A204.1 (cell line): Measurements from ENCODE around the gene CCDC57.

Experiments used
- FAIRE-seq: peaks from 2 replicates; lab custom pipeline; 2012; peaks lifted over from hg19 to GRCh38; lab: Jason Lieb, UNC

Gene CCDC57

DNA sequence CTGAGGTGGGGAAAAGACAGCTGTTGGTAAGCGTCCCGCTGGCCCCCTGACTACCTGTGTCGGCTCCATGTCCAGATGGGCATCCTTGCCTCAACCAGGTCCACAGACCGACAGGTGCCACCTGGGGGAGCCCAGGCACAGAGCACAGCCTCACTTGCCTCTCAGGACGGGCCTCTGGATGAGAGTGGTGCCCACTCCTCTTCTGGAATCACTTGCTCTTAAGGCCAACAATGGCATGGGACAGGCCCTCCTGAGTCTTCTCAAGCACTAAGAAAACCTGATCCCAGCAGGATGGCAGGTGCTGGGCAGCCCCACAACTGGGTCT, 33.4 kb upstream of the CCDC57 start:
- FAIRE-seq, result no peak

DNA sequence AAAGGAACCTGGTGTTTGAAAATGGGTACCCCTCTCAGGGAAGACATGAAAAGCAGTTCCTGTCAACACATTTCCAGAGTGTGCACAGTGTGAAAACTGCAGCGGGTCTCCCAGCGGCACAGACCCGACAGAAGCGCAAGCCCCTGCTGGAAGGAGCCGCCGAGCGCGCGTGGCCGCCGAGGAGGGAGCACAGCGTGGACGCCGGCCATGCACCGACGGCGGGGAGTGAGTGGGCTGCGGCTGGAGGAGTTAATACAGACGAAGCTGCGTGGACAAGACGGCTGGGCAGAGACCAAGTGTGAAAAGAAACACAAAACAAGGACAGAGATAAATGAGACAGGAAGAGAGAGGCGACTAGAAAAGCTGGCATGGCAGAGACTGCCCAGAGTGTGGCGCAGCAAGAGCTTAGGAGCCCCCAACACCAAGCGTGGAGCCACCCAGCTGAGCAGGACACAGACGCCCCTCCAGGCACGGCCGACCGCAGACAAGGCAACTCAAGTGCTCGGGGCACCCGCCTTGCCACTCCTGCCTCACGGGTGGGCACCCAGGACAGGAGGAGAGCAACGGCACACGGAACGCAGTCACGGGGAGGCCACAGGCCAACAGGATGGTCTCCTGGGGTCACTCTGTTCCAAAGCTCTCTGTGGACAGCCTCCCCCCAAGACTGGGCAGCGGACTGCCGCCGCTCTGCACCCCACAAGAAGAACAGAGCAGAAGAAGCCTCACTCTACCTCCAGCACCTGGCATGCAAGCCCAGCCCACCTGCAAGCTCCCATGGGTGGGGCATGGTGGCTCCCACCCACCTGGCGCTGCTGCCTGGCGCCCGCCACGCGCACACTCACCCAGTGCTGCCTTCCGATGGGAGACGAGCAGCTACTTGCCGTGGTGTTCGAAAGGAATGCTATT, 32.7 kb upstream of the CCDC57 start:
- FAIRE-seq, result no peak

DNA sequence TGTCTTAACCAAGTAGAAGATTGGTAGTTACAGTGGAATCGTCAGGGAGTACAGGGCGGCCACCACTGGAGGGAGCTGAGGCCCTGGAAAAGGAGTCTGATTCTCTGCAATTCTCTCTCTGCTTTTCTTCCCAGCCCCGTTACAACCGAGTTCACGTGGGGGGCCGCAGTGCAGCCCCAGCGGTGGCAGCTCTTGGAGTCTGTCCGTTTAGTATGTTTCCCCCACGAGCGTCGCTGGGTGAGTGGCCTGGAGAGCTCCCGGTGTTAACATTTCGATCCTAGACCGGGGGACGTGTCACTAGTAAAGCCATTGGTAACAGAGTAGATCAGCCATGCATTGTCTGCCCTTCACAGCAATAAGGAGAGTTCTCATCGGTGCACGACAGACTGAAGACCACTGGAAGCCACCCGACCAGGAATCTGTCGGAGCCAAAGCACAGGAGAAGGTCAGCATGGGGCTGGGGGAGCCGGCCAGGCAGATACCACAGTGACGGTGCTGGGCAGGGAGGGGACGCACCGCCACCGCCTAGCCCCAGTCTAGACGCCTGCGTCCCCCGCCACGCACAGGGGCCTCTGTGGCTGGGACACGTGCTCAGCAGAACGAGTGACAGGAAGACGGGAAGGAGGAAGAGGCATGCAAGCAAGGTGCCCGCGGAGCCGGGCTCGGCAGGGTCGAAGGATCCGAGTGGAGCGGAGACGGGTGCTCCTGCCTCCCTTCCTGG, 31.9 kb upstream of the CCDC57 start:
- no peak for FAIRE-seq

DNA sequence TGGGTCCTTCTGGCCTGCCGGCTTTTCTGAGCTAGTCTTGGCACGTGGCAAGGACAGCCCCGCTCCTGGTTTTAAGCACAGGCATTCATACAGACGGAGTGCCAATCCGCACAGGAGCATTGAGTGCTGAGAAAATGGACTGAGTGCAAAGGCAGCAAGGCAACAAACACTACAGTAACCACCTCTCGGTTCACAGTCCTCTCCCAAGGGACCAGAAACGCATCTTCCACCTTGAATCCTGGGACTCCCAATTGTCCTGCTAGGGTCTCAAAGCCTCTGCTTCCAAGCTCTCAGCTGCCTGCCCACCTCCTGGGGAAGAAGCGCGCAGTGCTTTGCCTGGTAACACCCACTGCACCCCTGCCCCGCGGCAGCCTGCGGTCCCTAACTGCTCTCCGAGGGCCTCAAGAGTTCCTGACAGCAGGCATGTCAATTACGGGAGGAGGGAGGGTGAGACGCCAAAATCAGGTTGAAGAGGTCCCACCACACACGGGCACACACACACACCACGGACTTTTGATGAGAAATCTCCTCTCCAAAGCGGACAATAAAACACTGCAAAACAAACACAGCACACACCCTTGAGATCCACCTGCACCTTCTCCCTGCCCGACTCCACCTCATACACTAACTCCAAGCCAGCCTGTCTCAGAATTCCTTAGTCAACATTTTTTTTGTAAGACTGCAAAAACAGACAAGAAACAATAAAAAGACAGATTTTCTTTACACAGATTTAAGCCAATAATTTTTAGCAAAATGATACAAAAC, 31.2 kb upstream of the CCDC57 start:
- no peak for FAIRE-seq

DNA sequence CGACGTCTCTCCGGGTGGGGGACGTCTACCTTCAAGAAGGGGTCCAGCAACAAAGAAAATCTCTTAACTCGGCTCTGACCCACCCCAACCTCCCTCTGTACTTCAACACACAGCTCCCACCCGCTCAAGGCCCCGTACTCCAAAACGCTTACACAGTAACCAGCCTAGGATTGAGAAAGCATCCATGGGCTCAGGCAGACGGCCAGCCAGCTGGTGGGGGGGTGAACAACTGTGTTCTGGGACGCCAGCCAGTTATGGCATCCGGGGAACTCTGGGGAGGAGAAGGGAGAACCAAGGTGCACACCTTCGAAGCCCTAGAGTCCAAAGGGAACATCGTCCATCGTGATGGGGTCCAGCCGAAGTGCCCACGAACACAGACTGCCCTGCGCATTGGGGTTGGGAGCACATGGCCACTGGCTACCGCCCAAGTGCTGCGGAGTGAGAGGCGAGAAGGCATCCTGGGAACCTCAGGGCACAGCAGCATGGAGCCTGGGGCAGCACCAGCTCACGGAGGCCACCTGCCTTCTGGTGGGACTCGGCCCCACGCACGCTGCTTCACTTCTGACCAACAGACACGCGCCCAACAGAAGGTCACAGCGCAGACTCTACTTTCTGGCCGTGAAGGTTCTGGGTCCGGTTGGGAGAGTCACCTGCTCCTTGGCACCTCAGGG, 30.5 kb upstream of the CCDC57 start:
- no peak for FAIRE-seq

DNA sequence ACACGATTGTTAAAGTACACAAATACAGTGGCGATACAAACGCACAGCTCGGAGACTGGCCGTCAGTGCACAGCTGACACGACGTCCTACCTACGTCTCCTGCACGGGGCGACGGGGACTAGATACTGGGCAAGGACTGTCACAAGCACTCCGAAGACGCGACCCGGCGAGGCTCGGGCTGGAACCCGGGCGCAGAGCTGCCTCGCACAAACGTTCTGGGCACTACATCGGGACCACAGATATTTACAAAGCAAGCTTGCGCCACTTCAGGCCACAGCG, 30.0 kb upstream of the CCDC57 start:
- FAIRE-seq, result no peak

DNA sequence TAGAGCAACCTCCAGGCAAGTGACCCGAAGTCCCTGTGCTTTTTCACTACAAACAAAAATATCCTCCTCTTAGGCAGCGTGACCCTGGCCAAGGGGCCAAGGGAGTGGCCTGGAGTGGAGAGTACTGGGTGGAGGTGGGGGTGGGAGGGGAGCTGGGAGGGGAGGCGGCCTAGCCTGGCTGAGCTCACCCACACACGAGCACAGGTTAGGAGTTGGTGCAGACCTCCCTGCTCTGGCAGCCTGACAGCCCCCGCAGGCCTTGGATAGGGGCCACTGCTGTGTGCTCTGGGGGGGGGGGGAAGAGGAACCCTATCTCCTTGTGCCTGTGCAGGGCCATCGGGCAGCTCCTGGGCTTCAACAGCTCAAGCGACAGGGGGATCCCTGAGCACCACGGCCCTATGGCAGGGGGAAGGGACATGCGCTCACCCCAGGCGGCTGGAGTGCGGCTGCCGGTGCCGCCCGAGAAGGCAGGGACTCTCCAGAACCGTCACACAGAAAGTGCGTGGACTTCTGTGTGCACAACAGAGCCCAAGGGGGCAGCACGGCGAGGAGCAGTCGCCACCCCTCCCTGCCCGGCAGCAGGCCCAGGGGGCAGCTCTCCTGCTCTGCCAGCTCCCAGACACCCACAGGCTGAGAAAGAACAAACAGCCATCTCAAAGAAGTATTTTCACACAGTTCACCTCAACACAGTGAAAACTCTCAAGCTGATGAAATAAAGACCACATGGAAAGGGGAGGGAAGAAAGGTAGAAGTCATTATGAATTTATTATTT, 29.5 kb upstream of the CCDC57 start:
- FAIRE-seq, result no peak

DNA sequence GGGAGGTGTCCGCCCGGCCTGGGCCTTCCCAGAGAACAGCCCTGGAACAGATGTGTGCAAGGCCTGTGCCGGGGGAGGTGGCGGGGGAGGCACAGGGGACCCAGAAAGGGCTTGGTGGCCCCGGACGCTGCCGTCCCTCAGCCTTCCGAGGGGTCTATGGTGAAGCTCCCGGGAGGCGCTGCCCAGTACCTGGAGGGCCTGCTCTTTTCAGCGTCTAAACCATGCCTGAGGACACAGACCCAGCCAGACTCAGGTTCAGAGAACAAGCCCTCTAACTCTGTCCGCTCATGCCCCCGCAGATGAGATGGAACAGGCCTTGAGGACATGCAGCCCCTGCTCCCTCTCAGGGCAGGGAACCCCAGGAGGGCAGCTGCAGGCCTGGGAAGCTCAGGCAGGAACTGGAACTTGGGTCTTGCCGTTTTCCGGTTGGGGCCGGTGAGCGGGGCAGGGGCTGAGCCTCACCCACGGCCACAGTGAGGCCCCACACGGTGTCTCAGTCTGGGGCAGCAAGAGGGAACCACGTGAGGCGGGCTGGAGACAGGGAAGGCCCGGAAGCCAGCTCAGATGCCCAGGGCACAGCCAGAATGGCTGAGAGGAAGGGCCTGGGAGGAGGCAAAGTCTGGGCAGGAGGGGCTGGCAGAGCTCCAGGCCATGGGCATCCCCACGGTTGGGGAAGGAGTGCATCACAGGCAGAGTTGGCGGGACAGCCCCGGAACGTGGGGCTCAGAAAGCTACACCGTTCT, 28.7 kb upstream of the CCDC57 start:
- FAIRE-seq, result no peak

DNA sequence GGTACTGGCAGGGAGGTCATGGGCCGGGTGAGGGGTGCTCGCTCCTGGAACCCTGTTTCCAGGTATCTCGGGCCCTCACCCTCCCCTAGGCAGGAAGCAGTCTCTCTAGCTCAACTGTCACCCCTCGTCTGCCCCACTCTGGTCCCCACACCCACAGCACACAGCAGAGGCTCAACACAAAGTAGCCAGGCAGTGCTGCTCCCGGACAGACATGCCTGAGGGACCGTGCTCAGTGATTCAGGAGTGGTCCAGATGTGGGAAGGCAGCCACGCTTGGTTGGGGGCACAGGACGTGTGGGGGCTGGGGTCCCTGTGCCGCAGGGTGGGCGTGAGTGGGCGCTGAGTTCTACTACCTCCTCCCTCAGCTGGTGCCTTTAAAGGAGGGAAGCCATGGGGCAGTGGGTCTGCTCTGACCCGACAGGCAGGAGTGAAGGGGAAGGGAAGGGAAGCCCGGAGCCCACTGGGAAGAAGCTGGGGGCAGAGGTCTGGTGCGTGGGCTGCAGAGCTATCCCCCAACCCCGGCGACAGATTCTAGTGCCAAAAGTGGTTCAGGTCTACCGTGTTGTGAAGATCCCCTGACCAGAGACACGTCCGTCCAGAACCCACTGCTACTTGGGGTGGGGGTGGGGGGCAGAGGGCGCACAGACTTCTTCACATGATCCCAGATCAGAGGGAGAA, 28.0 kb upstream of the CCDC57 start:
- no peak for FAIRE-seq

DNA sequence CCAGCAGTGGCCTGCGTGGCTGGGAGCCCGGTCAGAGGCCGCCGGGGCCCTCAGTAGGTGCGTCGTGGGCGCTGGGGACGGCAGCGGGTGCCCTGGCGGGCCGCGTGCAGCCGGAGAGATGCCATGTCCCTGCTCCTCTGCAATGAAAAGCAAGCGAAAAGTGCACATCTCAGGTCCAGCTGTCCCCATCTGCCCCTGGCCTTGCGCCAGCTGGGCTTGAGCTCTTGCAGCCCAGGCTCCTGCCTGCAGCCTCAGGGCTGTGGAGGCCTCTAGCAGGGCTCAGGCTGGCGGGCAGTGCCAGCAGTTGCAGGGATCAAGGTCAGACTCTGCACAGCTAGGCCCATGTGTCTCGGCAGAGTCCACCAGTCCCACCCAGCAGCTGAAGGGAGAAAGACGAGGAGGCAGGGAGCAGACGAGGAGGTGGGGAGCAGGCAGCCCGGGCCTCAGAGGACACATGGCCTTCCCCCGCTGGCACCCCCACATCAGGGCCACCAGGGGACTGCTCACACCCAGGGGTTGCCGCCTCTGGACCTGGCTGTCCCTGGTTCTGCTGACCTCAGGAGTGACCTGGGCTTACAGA, 27.4 kb upstream of the CCDC57 start:
- no peak for FAIRE-seq

DNA sequence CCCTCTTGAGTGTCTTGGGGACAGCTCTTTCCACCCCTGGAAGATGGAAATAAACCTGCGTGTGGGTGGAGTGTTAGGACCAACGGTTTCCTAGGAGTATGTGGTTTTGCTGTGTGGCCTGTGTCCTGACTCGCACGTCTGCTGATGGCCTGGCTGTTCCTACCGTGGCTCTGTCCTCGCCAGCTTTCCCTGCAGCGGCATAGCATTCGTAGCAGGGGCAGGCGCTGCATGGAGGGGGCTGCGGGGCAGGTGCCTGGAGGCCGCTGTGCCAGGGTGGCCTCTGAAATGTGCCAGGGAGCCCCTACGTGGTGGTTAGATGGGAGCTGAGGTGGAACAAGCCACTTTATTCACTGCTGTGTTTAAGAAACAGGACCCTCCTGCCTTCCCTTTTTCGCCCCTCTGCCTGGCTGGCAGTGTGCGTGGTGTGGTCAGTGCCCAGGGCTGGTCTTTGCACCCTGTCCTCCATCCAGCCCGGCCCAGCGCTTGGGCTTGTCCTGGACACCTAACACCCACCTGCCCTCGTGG, 26.8 kb upstream of the CCDC57 start:
- FAIRE-seq, result no peak

DNA sequence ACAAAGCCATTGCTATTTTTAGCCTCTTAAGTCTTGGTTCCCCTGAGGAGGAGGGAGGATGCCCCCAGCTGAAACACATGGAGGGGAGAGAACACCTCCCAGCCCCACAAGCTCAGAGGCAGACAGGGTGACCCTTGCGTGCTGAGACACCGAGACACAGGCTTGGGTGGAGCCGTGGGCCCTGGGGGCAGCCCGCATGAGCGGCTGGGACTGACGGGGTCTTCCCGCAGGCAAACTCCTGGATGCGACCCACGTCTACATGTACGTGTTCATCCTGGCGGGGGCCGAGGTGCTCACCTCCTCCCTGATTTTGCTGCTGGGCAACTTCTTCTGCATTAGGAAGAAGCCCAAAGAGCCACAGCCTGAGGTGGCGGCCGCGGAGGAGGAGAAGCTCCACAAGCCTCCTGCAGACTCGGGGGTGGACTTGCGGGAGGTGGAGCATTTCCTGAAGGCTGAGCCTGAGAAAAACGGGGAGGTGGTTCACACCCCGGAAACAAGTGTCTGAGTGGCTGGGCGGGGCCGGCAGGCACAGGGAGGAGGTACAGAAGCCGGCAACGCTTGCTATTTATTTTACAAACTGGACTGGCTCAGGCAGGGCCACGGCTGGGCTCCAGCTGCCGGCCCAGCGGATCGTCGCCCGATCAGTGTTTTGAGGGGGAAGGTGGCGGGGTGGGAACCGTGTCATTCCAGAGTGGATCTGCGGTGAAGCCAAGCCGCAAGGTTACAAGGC, 26.0 kb upstream of the CCDC57 start:
- FAIRE-seq, result no peak

DNA sequence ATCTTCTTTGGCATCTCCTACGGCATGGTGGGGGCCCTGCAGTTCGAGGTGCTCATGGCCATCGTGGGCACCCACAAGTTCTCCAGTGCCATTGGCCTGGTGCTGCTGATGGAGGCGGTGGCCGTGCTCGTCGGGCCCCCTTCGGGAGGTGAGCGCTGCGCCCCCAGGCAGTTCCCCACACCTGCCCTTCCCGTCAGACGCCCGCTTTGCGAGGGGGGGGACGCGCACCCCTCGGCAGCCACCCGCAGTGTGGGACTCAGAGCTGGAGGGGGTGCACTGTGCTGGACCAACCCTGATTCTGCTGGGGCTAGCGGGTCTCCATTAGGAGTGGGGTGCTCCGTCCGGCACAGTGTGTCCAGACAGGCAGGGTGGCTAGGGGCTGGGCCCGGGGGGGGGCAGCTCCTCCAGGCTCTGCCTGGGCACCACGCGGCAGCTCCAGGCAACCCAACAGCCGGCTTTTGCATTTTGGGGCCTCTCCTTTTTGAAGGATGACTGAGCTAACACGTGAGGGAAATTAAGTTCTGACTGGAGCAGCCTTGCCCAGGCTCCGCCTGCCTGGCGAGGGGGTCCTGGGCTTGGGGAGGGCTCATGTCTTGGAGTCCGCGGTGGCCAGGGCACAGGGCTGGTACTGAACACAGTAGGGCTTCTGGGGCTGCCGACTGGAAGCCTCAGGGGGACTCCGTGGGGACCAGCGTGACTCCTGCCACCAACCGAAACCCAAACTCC, 25.3 kb upstream of the CCDC57 start:
- no peak for FAIRE-seq

DNA sequence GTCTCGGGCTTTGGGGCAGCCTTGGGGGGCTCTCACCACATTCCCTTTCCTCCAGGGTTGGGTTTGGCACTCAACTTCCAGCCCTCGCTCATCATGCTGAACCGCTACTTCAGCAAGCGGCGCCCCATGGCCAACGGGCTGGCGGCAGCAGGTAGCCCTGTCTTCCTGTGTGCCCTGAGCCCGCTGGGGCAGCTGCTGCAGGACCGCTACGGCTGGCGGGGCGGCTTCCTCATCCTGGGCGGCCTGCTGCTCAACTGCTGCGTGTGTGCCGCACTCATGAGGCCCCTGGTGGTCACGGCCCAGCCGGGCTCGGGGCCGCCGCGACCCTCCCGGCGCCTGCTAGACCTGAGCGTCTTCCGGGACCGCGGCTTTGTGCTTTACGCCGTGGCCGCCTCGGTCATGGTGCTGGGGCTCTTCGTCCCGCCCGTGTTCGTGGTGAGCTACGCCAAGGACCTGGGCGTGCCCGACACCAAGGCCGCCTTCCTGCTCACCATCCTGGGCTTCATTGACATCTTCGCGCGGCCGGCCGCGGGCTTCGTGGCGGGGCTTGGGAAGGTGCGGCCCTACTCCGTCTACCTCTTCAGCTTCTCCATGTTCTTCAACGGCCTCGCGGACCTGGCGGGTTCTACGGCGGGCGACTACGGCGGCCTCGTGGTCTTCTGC, 24.6 kb upstream of the CCDC57 start:
- FAIRE-seq, result no peak

DNA sequence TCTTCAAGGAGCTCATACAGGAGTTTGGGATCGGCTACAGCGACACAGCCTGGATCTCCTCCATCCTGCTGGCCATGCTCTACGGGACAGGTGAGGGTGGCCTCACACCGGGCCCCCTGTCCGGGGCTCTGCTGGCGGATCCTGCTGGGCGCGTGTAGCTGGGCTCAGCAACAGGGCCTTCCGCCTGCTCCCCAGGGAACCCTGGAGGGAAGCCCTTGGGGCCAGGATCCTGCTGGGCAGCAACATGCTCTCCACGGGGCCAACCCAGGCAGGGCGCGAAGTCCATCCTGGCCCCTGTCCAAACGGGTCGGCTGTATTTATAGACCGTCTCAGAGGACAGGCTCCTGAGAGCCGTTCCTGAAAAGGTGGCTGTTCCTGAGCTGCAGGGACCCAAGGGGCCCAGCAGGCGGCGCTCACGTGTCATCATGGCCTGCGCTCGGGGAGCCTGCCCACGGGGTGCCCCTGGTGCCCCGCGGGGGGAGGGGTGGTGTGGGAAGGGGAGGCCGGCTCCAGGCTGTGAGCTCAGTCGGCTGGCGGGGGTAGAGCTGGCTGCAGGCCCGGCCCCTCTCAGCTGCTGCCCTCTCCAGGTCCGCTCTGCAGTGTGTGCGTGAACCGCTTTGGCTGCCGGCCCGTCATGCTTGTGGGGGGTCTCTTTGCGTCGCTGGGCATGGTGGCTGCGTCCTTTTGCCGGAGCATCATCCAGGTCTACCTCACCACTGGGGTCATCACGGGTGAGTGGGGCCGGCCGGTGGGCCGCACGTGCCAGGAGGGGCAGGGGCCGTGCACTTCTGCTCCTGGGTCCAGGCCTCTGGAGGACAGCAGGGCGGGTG, 23.7 kb upstream of the CCDC57 start:
- FAIRE-seq, result no peak

DNA sequence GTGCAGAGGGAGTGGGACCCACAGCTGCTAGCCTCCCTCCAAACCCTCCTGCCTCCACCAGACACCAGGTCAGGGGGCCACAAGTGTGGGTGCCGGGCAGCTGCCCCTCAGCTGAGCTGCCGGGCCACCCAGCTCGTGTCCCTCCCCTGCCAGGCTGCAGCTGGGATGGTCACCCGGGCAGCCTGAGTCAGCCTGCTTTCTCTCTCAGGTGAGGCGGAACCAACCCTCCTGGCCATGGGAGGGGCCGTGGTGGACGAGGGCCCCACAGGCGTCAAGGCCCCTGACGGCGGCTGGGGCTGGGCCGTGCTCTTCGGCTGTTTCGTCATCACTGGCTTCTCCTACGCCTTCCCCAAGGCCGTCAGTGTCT, 23.1 kb upstream of the CCDC57 start:
- no peak for FAIRE-seq

DNA sequence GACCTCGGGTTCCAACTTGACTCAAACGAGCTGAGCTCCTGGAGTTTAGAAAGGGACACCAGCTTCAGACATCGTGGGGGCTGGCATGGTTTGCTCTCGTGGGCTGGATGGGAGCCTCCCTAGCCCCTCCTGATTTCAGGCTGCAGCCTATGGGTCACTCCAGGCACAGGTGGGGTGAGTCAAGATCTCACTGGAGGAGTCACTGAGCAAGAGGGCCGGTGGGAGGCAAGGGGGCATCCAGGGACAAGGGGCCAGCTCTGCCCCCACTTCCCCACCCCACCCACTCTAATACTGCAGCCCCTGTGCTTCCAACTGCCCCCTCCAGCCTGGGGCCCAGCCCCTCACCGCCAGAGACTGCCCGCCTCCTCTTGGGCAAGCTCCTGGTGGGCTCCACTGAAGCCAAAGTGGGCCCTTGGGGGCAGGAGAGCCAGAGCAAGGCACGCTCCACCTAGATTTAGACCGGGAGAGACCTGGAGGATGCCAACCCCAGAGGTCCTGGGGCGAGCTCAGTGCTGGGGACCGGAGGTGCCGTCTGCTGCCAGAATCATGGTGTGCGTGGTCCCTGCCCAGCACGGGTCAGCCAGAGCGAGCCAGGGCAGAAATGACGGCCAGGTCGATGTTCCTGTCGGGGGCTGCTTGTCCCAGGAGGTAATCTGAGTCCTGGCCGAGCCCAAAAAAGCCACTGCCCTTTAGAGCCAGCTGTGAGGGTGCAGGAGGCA, 22.6 kb upstream of the CCDC57 start:
- no peak for FAIRE-seq
